Coronary artery (tissue), 2 donors: ENCODE results near the gene IRF2BP2.

Source experiments
- DNase-seq: peaks from one replicate; pipeline ENCODE4 v3.0.0-alpha.2; 2017; ENCODE audit warnings: low spot score
- H3K27ac ChIP-seq, 2 donors: fragments of 200-600 bp; sonication (generic); one replicate each; pipeline ENCODE4 v1.5.1; 2016 to 2019
- H3K4me3 ChIP-seq: fragments of 200-600 bp; sonication (generic); 2 replicates; pipeline ENCODE4 v1.5.1; 2016; ENCODE audit warnings: mild to moderate bottlenecking, moderate library complexity
- CTCF ChIP-seq: fragments of 200-600 bp; sonication (generic); IDR thresholded peaks from one replicate; pipeline ENCODE4 v1.5.1; 2019; ENCODE audit warnings: antibody characterized with exemption

Gene IRF2BP2

GRCh38 chr1:234610061-234610665 lies at the start of gene IRF2BP2:
IRF2BP2 (minus strand) TSS chr1:234610178; CDS start chr1:234609494, 684 bp downstream.
- peak within 1 kb of the TSS; percentile 99 to 100 for H3K27ac ChIP-seq
- peak; percentile 86 for DNase-seq
- no peak for TF ChIP-seq CTCF
- H3K4me3 ChIP-seq, result peak within 1 kb of the TSS; percentile 96

- Histone ChIP-seq H3K4me3 (no peak overlapping the region), H3K27ac (no peak overlapping the region)
- TF ChIP-seq CTCF, result no peak
- no peak for DNase-seq
Observed at GRCh38 chr1:234659538-234659937, 49.6 kb upstream of the IRF2BP2 start.

GRCh38 chr1:234658138-234658537 lies 48.2 kb upstream of the IRF2BP2 start:
- no peak for TF ChIP-seq CTCF
- Histone ChIP-seq H3K27ac (peak overlapping the region in 1 of 2 donors; percentile 1), H3K4me3 (no peak overlapping the region)
- DNase-seq, result no peak

GRCh38 chr1:234656944-234657654 lies 47.1 kb upstream of the IRF2BP2 start:
- H3K4me3 ChIP-seq, result no peak overlapping the region
- no peak for DNase-seq
- no peak for TF ChIP-seq CTCF
- H3K27ac ChIP-seq, result peak overlapping the region in 1 of 2 donors; percentile 51

GRCh38 chr1:234656070-234656895 lies 46.3 kb upstream of the IRF2BP2 start:
- Histone ChIP-seq H3K4me3 (no peak overlapping the region), H3K27ac (peak overlapping the region in 1 of 2 donors; percentile 51)
- no peak for TF ChIP-seq CTCF
- DNase-seq, result no peak

- H3K27ac ChIP-seq, result no peak overlapping the region
Observed at GRCh38 chr1:234655328-234656069, 45.5 kb upstream of the IRF2BP2 start.

More at GRCh38 chr1:234655328-234656069, 45.5 kb upstream of the IRF2BP2 start:
- H3K4me3 ChIP-seq, result no peak overlapping the region
- no peak for TF ChIP-seq CTCF
- DNase-seq, result no peak
